ENCODE results near the gene HTT. TPM values are rescaled to one million over a fixed set of nuclear protein-coding genes. Genes with fewer than 3 reads are reported as not detected.

HTT gene
- total and polyA plus RNA-seq, 5 donors = 13.0 to 25.2 (median 23.1) TPM

- no peaks in the 10 kb centered on the region for H3K9me3 ChIP-seq (ENCODE audit: control insufficient read depth, low read length)
- no peaks in the 10 kb centered on the region for H3K27me3 ChIP-seq (ENCODE audit: control insufficient read depth, insufficient read depth)
- DNase-seq (no peak), ATAC-seq (peak in 1 of 2 donors; percentile 30)
- H3K27ac ChIP-seq (ENCODE audit: low read length) = no peak overlapping the region
- WGBS = 81% methylated on average over 28 of the region's 28 CpGs
- H3K4me1 ChIP-seq (ENCODE audit: control insufficient read depth, insufficient read depth, low read length) = no peaks in the 10 kb centered on the region
- H3K4me3 ChIP-seq (ENCODE audit: low read length) = no peak overlapping the region
- intact Hi-C loops (cut with DNase I) = no loop called here
Measured at GRCh38 chr4:3263053-3263875, 188.8 kb downstream of the HTT start.

GRCh38 chr4:3263876-3264193 is 189.4 kb downstream of the HTT start:
- DNase-seq = no peak
- intact Hi-C loops (cut with DNase I) = no loop called here
- Histone ChIP-seq H3K27me3 (ENCODE audit: control insufficient read depth, insufficient read depth) (no peaks in the 10 kb centered on the region), H3K4me1 (ENCODE audit: control insufficient read depth, insufficient read depth, low read length) (no peaks in the 10 kb centered on the region), H3K9me3 (ENCODE audit: control insufficient read depth, low read length) (no peaks in the 10 kb centered on the region), H3K4me3 (ENCODE audit: low read length) (no peak overlapping the region), H3K27ac (ENCODE audit: low read length) (no peak overlapping the region)
- WGBS = 57% methylated on average over 6 of the region's 6 CpGs
- ATAC-seq = no peak

GRCh38 chr4:3266076-3266475 is 191.6 kb downstream of the HTT start:
- no peaks in the 10 kb centered on the region for H3K9me3 ChIP-seq (ENCODE audit: control insufficient read depth, low read length)
- DNase-seq = no peak
- H3K27ac ChIP-seq (ENCODE audit: low read length) = no peak overlapping the region
- intact Hi-C loops (cut with DNase I) = no loop called here
- 96% methylated on average over 17 of the region's 17 CpGs for WGBS
- no peaks in the 10 kb centered on the region for H3K4me1 ChIP-seq (ENCODE audit: control insufficient read depth, insufficient read depth, low read length)
- H3K4me3 ChIP-seq (ENCODE audit: low read length) = no peak overlapping the region
- no peaks in the 10 kb centered on the region for H3K27me3 ChIP-seq (ENCODE audit: control insufficient read depth, insufficient read depth)
- no peak for ATAC-seq

GRCh38 chr4:3267576-3268394 is 193.3 kb downstream of the HTT start:
- no peaks in the 10 kb centered on the region for H3K9me3 ChIP-seq (ENCODE audit: control insufficient read depth, low read length)
- no peaks in the 10 kb centered on the region for H3K27me3 ChIP-seq (ENCODE audit: control insufficient read depth, insufficient read depth)
- H3K4me3 ChIP-seq (ENCODE audit: low read length) = no peak overlapping the region
- 73% methylated on average over 18 of the region's 18 CpGs for WGBS
- ATAC-seq (no peak), DNase-seq (peak in 1 of 3 donors; percentile 38)
- no peaks in the 10 kb centered on the region for H3K4me1 ChIP-seq (ENCODE audit: control insufficient read depth, insufficient read depth, low read length)
- H3K27ac ChIP-seq (ENCODE audit: low read length) = no peak overlapping the region
- intact Hi-C loops (cut with DNase I) = no loop called here

GRCh38 chr4:3268395-3269104 is 194.1 kb downstream of the HTT start:
- WGBS = 89% methylated on average over 17 of the region's 17 CpGs
- Histone ChIP-seq H3K4me1 (ENCODE audit: control insufficient read depth, insufficient read depth, low read length) (no peaks in the 10 kb centered on the region), H3K27ac (ENCODE audit: low read length) (no peak overlapping the region), H3K27me3 (ENCODE audit: control insufficient read depth, insufficient read depth) (no peaks in the 10 kb centered on the region), H3K4me3 (ENCODE audit: low read length) (no peak overlapping the region), H3K9me3 (ENCODE audit: control insufficient read depth, low read length) (no peaks in the 10 kb centered on the region)
- ATAC-seq (no peak), DNase-seq (peak in 1 of 3 donors; percentile 41)
- intact Hi-C loops (cut with DNase I) = no loop called here

- DNase-seq (peak in 1 of 3 donors; percentile 45), ATAC-seq (peak; percentile 36 to 40)
- Histone ChIP-seq H3K9me3 (ENCODE audit: control insufficient read depth, low read length) (no peaks in the 10 kb centered on the region), H3K4me3 (ENCODE audit: low read length) (no peak overlapping the region), H3K27me3 (ENCODE audit: control insufficient read depth, insufficient read depth) (no peaks in the 10 kb centered on the region), H3K27ac (ENCODE audit: low read length) (no peak overlapping the region), H3K4me1 (ENCODE audit: control insufficient read depth, insufficient read depth, low read length) (no peaks in the 10 kb centered on the region)
- intact Hi-C loops (cut with DNase I) = no loop called here
- 80% methylated on average over 25 of the region's 25 CpGs for WGBS
Measured at GRCh38 chr4:3269105-3269927, 194.8 kb downstream of the HTT start.

GRCh38 chr4:3269991-3270611 is 195.6 kb downstream of the HTT start:
- intact Hi-C loops (cut with DNase I) = no loop called here
- H3K27me3 ChIP-seq (ENCODE audit: control insufficient read depth, insufficient read depth) = no peaks in the 10 kb centered on the region
- no peaks in the 10 kb centered on the region for H3K9me3 ChIP-seq (ENCODE audit: control insufficient read depth, low read length)
- no peak overlapping the region for H3K27ac ChIP-seq (ENCODE audit: low read length)
- peak; percentile 83 to 85 for ATAC-seq
- peak in 2 of 3 donors; percentile 75 to 83 for DNase-seq
- WGBS = 67% methylated on average over 17 of the region's 17 CpGs
- H3K4me1 ChIP-seq (ENCODE audit: control insufficient read depth, insufficient read depth, low read length) = no peaks in the 10 kb centered on the region
- no peak overlapping the region for H3K4me3 ChIP-seq (ENCODE audit: low read length)

GRCh38 chr4:3271131-3271530 is 196.7 kb downstream of the HTT start:
- Histone ChIP-seq H3K4me1 (ENCODE audit: control insufficient read depth, insufficient read depth, low read length) (no peaks in the 10 kb centered on the region), H3K9me3 (ENCODE audit: control insufficient read depth, low read length) (no peaks in the 10 kb centered on the region), H3K4me3 (ENCODE audit: low read length) (no peak overlapping the region), H3K27ac (ENCODE audit: low read length) (no peak overlapping the region), H3K27me3 (ENCODE audit: control insufficient read depth, insufficient read depth) (no peaks in the 10 kb centered on the region)
- intact Hi-C loops (cut with DNase I) = no loop called here
- DNase-seq (no peak), ATAC-seq (no peak)
- 85% methylated on average over 14 of the region's 14 CpGs for WGBS

GRCh38 chr4:3276986-3277385 is 202.5 kb downstream of the HTT start:
- WGBS = 55% methylated on average over 9 of the region's 9 CpGs
- Histone ChIP-seq H3K27ac (ENCODE audit: low read length) (no peak overlapping the region), H3K4me3 (ENCODE audit: low read length) (peak overlapping the region; percentile 0), H3K4me1 (ENCODE audit: control insufficient read depth, insufficient read depth, low read length) (no peaks in the 10 kb centered on the region), H3K27me3 (ENCODE audit: control insufficient read depth, insufficient read depth) (no peaks in the 10 kb centered on the region), H3K9me3 (ENCODE audit: control insufficient read depth, low read length) (no peaks in the 10 kb centered on the region)
- peak; percentile 47 to 55 for ATAC-seq
- intact Hi-C loops (cut with DNase I) = no loop called here
- DNase-seq = peak in 1 of 3 donors; percentile 80

GRCh38 chr4:3280466-3280865 is 206.0 kb downstream of the HTT start:
- Histone ChIP-seq H3K9me3 (ENCODE audit: control insufficient read depth, low read length) (no peaks in the 10 kb centered on the region), H3K27me3 (ENCODE audit: control insufficient read depth, insufficient read depth) (no peaks in the 10 kb centered on the region), H3K4me1 (ENCODE audit: control insufficient read depth, insufficient read depth, low read length) (no peaks in the 10 kb centered on the region), H3K27ac (ENCODE audit: low read length) (no peak overlapping the region), H3K4me3 (ENCODE audit: low read length) (no peak overlapping the region)
- ATAC-seq (no peak), DNase-seq (no peak)
- 88% methylated on average over 3 of the region's 3 CpGs for WGBS
- intact Hi-C loops (cut with DNase I) = no loop called here

Data from right cardiac atrium (tissue), 5 donors.